ENCODE results near the gene PDE8B.

DNA sequence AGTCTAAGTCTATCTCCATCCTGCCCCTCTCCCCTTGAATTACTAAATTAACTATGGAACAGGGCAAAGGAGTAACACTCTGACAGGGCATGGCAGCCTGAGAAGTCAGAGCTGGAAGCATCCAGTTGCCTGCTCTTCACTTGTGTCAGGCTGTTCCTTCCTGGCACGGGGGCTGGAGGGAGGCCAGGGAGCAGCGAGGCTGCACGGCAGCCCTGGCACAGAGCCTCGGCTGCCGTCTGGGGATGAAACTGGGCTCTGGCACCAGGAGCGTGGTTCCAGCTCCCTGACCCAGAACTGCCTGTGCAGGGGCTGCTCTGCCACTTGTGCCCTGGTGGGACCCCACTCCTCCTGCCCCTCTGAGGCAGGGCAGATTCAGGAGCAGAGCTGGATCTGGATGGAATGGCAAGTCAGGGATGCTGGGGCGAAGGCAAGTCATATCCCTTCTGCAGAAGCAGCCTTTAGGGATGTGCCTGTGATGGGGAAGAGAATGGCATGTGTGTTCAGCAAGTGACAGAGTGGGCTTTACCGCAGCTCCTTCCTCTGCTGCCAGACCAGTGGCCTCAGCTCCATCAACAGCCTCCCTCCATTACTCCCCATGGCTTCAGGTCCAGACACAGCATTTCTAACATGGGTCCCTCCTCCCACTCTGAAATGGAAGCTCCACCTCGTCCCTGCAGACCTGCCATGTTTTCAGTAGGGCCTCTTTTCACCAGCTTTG is 42.2 kb upstream of the PDE8B start:
- TF ChIP-seq, protein P1, sequence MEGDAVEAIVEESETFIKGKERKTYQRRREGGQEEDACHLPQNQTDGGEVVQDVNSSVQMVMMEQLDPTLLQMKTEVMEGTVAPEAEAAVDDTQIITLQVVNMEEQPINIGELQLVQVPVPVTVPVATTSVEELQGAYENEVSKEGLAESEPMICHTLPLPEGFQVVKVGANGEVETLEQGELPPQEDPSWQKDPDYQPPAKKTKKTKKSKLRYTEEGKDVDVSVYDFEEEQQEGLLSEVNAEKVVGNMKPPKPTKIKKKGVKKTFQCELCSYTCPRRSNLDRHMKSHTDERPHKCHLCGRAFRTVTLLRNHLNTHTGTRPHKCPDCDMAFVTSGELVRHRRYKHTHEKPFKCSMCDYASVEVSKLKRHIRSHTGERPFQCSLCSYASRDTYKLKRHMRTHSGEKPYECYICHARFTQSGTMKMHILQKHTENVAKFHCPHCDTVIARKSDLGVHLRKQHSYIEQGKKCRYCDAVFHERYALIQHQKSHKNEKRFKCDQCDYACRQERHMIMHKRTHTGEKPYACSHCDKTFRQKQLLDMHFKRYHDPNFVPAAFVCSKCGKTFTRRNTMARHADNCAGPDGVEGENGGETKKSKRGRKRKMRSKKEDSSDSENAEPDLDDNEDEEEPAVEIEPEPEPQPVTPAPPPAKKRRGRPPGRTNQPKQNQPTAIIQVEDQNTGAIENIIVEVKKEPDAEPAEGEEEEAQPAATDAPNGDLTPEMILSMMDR (IDR thresholded peaks at IDR 0.05) = no peak
- TF ChIP-seq POLR2A (IDR thresholded peaks at IDR 0.05) (no peak), POLR2AphosphoS5 (IDR thresholded peaks at IDR 0.05; ENCODE audit: insufficient read depth in 1 of 2, low read depth in 1 of 2) (no peak)

Data from vagina (tissue), 2 donors.